Astrocyte (in vitro differentiated cells and primary cell): ENCODE results near the gene DYNLT5. TPM values are rescaled to one million over a fixed set of nuclear protein-coding genes. Genes with fewer than 3 reads are reported as not detected.

Experiments used
- DNase-seq: peaks from one replicate; pipeline ENCODE4 v3.0.0-alpha.2; 2010; ENCODE audit warnings: low read depth
- FAIRE-seq: peaks from 2 replicates; lab custom pipeline; 2011; peaks lifted over from hg19 to GRCh38; lab: Jason Lieb, UNC
- H2AFZ ChIP-seq: 2 replicates; pipeline ENCODE4 v1.6.0; 2012; ENCODE audit warnings: low read depth, low read length, inconsistent platforms
- H3K27ac ChIP-seq: 2 replicates; pipeline ENCODE4 v1.5.1; 2011; ENCODE audit warnings: low read depth, low read length, inconsistent platforms
- H3K27me3 ChIP-seq: 2 replicates; pipeline ENCODE4 v1.6.0; 2011; ENCODE audit warnings: low read length, inconsistent platforms; ENCODE audit not compliant: insufficient read depth
- H3K36me3 ChIP-seq: 2 replicates; pipeline ENCODE4 v1.5.1; 2011; ENCODE audit warnings: low read length, inconsistent platforms; ENCODE audit not compliant: insufficient read depth
- H3K4me1 ChIP-seq: 2 replicates; pipeline ENCODE4 v1.5.1; 2011; ENCODE audit warnings: low read length, inconsistent platforms; ENCODE audit not compliant: insufficient read depth
- H3K4me2 ChIP-seq: 2 replicates; pipeline ENCODE4 v1.6.0; 2012; ENCODE audit warnings: low read length, inconsistent platforms
- H3K4me3 ChIP-seq: 2 replicates; pipeline ENCODE4 v1.5.1; 2011; ENCODE audit warnings: low read depth, mild to moderate bottlenecking, low read length, inconsistent platforms; ENCODE audit not compliant: insufficient read depth
- H3K79me2 ChIP-seq: 2 replicates; pipeline ENCODE4 v1.6.0; 2012; ENCODE audit warnings: mild to moderate bottlenecking, low read length, inconsistent platforms; ENCODE audit not compliant: insufficient read depth
- H3K9ac ChIP-seq: 2 replicates; pipeline ENCODE4 v1.6.0; 2012; ENCODE audit warnings: mild to moderate bottlenecking, low read length, inconsistent platforms
- H3K9me3 ChIP-seq: 2 replicates; pipeline ENCODE4 v1.5.1; 2012; ENCODE audit warnings: low read depth, mild to moderate bottlenecking, low read length, inconsistent platforms; ENCODE audit not compliant: insufficient read depth
- H4K20me1 ChIP-seq: 2 replicates; pipeline ENCODE4 v1.6.0; 2012; ENCODE audit warnings: low read length, inconsistent platforms; ENCODE audit not compliant: insufficient read depth
- H3K27ac Mint-ChIP-seq: one replicate; pipeline ENCODE4 v1.8.0; 2021; ENCODE audit warnings: mild to moderate bottlenecking, mixed read lengths; ENCODE audit not compliant: unreplicated experiment
- H3K27me3 Mint-ChIP-seq: one replicate; pipeline ENCODE4 v1.8.0; 2021; ENCODE audit warnings: low read depth, mixed read lengths; ENCODE audit not compliant: unreplicated experiment
- H3K36me3 Mint-ChIP-seq: one replicate; pipeline ENCODE4 v1.8.0; 2021; ENCODE audit warnings: low read depth, mixed read lengths; ENCODE audit not compliant: unreplicated experiment
- H3K4me1 Mint-ChIP-seq: one replicate; pipeline ENCODE4 v1.8.0; 2021; ENCODE audit warnings: low read depth, mixed read lengths; ENCODE audit not compliant: unreplicated experiment
- H3K4me3 Mint-ChIP-seq: one replicate; pipeline ENCODE4 v1.8.0; 2021; ENCODE audit warnings: mild to moderate bottlenecking, moderate library complexity, mixed read lengths; ENCODE audit not compliant: unreplicated experiment
- H3K9me3 Mint-ChIP-seq: one replicate; pipeline ENCODE4 v1.8.0; 2021; ENCODE audit warnings: mild to moderate bottlenecking, mixed read lengths; ENCODE audit not compliant: unreplicated experiment
- CTCF ChIP-seq: IDR thresholded peaks from 2 replicates; pipeline ENCODE4 v1.5.1; 2011; ENCODE audit warnings: low read depth, mild to moderate bottlenecking, inconsistent platforms, low read length, moderate library complexity; ENCODE audit not compliant: insufficient read depth
- EZH2 ChIP-seq: IDR thresholded peaks from 2 replicates; pipeline ENCODE4 v1.6.1; 2012; ENCODE audit warnings: mild to moderate bottlenecking, low read length, inconsistent platforms; ENCODE audit not compliant: insufficient read depth
- total RNA-seq: library from RNA; stranded (reverse); gene quantifications from 2 replicates; pipeline ENCODE4 v1.2.1, GENCODE V29; 2021

The DYNLT5 gene
- total RNA-seq, 1 donor from 2014 or later: 0.20 TPM

GRCh38 chr1:66770694-66771093 lies 18.4 kb downstream of the DYNLT5 start:
- Histone ChIP-seq H3K36me3 (no peaks in the 10 kb centered on the region), H3K4me3 (no peak overlapping the region), H3K4me1 (no peaks in the 10 kb centered on the region), H3K9me3 (no peaks in the 10 kb centered on the region), H3K4me2 (no peak overlapping the region), H3K79me2 (no peaks in the 10 kb centered on the region), H2AFZ (no peak overlapping the region), H3K27ac (no peak overlapping the region), H3K9ac (no peak overlapping the region), H3K27me3 (no peaks in the 10 kb centered on the region), H4K20me1 (no peaks in the 10 kb centered on the region)
- TF ChIP-seq CTCF (no peak), EZH2 (no peak)
- no peak overlapping the region for H3K27ac Mint-ChIP-seq
- DNase-seq (no peak), FAIRE-seq (no peak)
- H3K4me1 Mint-ChIP-seq: no peaks in the 10 kb centered on the region
- no peaks in the 10 kb centered on the region for H3K27me3 Mint-ChIP-seq
- H3K36me3 Mint-ChIP-seq: no peaks in the 10 kb centered on the region
- no peaks in the 10 kb centered on the region for H3K9me3 Mint-ChIP-seq
- H3K4me3 Mint-ChIP-seq: no peak overlapping the region

- no peak for TF ChIP-seq CTCF
- Histone ChIP-seq H3K27ac (no peak overlapping the region), H2AFZ (no peak overlapping the region), H3K4me2 (no peak overlapping the region), H3K36me3 (no peaks in the 10 kb centered on the region), H3K79me2 (no peaks in the 10 kb centered on the region), H4K20me1 (no peaks in the 10 kb centered on the region), H3K9me3 (no peaks in the 10 kb centered on the region), H3K4me1 (no peaks in the 10 kb centered on the region), H3K27me3 (no peaks in the 10 kb centered on the region), H3K9ac (no peak overlapping the region), H3K4me3 (no peak overlapping the region)
- Mint-ChIP-seq H3K36me3 (no peaks in the 10 kb centered on the region), H3K4me1 (no peaks in the 10 kb centered on the region), H3K9me3 (no peaks in the 10 kb centered on the region), H3K27ac (no peak overlapping the region), H3K4me3 (no peak overlapping the region), H3K27me3 (peaks cover under 1% of the 10 kb centered on the region)
- FAIRE-seq (no peak), DNase-seq (no peak)
Observed at GRCh38 chr1:66773227-66773626, 21.0 kb downstream of the DYNLT5 start.

DNA sequence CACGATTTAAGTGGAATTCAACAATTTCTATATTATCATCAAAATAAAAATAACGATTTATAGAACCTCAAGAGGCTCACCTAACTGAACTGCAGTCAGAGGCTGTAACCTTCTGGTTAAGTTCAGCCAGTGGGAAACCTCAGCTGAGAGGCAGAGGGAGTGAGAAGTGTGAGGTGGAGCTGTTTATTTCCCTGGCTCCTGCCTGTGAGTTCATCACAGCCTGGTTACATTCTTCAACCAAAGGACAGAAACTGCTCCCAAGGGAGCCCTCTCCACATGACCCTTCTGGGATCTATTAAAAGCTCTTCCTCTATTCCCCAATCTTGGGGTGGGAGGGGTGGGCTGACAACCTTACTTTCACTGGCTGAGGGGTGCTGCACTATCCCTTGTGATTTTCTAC lies 22.2 kb downstream of the DYNLT5 start:
- no peak overlapping the region for H3K4me3 Mint-ChIP-seq
- no peak overlapping the region for H2AFZ ChIP-seq
- no peak for TF ChIP-seq EZH2
- no peak overlapping the region for H3K9ac ChIP-seq
- H3K4me1 Mint-ChIP-seq: no peaks in the 10 kb centered on the region
- no peaks in the 10 kb centered on the region for H4K20me1 ChIP-seq
- no peak overlapping the region for H3K4me2 ChIP-seq
- H3K27me3 ChIP-seq: no peaks in the 10 kb centered on the region
- FAIRE-seq: no peak
- no peak overlapping the region for H3K4me3 ChIP-seq
- H3K27ac Mint-ChIP-seq: no peak overlapping the region
- H3K79me2 ChIP-seq: no peaks in the 10 kb centered on the region
- H3K27me3 Mint-ChIP-seq: peaks cover 2% of the 10 kb centered on the region
- no peak for DNase-seq
- H3K36me3 Mint-ChIP-seq: no peaks in the 10 kb centered on the region
- no peaks in the 10 kb centered on the region for H3K36me3 ChIP-seq
- H3K9me3 ChIP-seq: no peaks in the 10 kb centered on the region
- H3K27ac ChIP-seq: no peak overlapping the region
- no peaks in the 10 kb centered on the region for H3K4me1 ChIP-seq
- no peaks in the 10 kb centered on the region for H3K9me3 Mint-ChIP-seq
